ENCODE measurements around the gene MARK2. TPM values are rescaled to one million over a fixed set of nuclear protein-coding genes. Genes with fewer than 3 reads are reported as not detected.
A peak's percentile ranks its signal among the peaks of the same experiment; 100 is the strongest.

MARK2 gene
- total RNA-seq, 1 experiment from 2014 or later = 39.8 TPM

GRCh38 chr11:63945477-63946163, 106.7 kb downstream of the MARK2 start:
- Histone ChIP-seq H3K9ac (ENCODE audit: low read length) (0 out of 2 replicates have a peak overlapping the region, but pooled peaks have one; percentile 19), H3K4me2 (ENCODE audit: low read length) (no peak overlapping the region), H3K4me3 (replicated peaks in 1 of 2; ENCODE audit: low read depth in 1 of 2, low read length in 2 of 2) (no peak overlapping the region), H3K27me3 (ENCODE audit: insufficient read depth, low read length) (no peaks in the 10 kb centered on the region), H3K9me2 (ENCODE audit: insufficient read depth) (no peaks in the 10 kb centered on the region), H3K36me3 (ENCODE audit: control insufficient read depth in 1 of 2, insufficient read depth in 2 of 2, low read length in 2 of 2) (peaks cover 11 to 15% of the 10 kb centered on the region in 2 experiments; a peak in 3 of 4 replicates), H2AFZ (ENCODE audit: low read depth, low read length, poor library complexity, severe bottlenecking) (no peak overlapping the region), H3K4me1 (ENCODE audit: control insufficient read depth in 1 of 2, insufficient read depth in 2 of 2, low read length in 2 of 2) (peaks cover 0 to 12% of the 10 kb centered on the region in 2 experiments; a peak in 2 of 4 replicates), H4K20me1 (ENCODE audit: insufficient read depth) (no peaks in the 10 kb centered on the region; the same call in 1 of the 2 replicates), H3K27ac (ENCODE audit: low read depth, low read length) (peak overlapping the region; percentile 3), H3K79me2 (ENCODE audit: insufficient read depth, low read length) (peaks cover 48% of the 10 kb centered on the region), H3K9me3 (ENCODE audit: control insufficient read depth in 1 of 2, insufficient read depth in 1 of 2, low read depth in 1 of 2, low read length in 2 of 2) (no peaks in the 10 kb centered on the region)
- BruUV-seq (replicated peaks) = no TSS peak
- ChIA-PET POLR2A (interaction anchor here (1.1 to 1.2 kb wide), 2 partner anchors 28 to 109 kb away, joined by 5 read pairs; partner anchors contain the start of gene RCOR2), RAD21 (ENCODE audit: low non-redundant PET in 1 of 2, low total read pairs in 2 of 2, uncharacterized antibody in 2 of 2, unreplicated experiment in 2 of 2) (interaction anchor here (0.5 to 1.5 kb wide), 9 partner anchors 11 to 110 kb away, joined by 3 to 10 read pairs (median 4); partner anchors contain the start of gene MARK2 (in 1 of the 2)), CTCF (interaction anchor here (0.6 to 4.1 kb wide), 22 partner anchors 10 to 467 kb away, joined by 3 to 66 read pairs (median 4); partner anchors contain the start of genes COX8A, MARK2, RCOR2 and ZFTA)
- intact Hi-C loops (cut with micrococcal nuclease) = loop anchor here (1.0 to 2.0 kb wide), 3 partner anchors 108 to 203 kb away; no protein-coding TSS in a partner anchor
- DNase-seq (ENCODE audit: low read depth, low spot score) = peak; percentile 36
- TF ChIP-seq SP1 (IDR thresholded peaks at IDR 0.05; ENCODE audit: low read depth) = no peak
- TF ChIP-seq YY1 (IDR thresholded peaks at IDR 0.05; ENCODE audit: extremely low read depth, insufficient replicate concordance, low read depth, low read length) = no peak
- TF ChIP-seq ELF1 (IDR thresholded peaks at IDR 0.05; ENCODE audit: borderline replicate concordance, low read depth) = no peak
- TF ChIP-seq SRF (IDR thresholded peaks at IDR 0.05; ENCODE audit: low read depth) = no peak
- TF ChIP-seq CBX3 (IDR thresholded peaks at IDR 0.05; ENCODE audit: low read depth) = no peak
- TF ChIP-seq POLR2AphosphoS5 (IDR thresholded peaks at IDR 0.05; ENCODE audit: low read depth, low read length) = no peak
- no peak for TF ChIP-seq TCF7L2 (IDR thresholded peaks at IDR 0.05; ENCODE audit: borderline replicate concordance, extremely low read depth, insufficient read depth, insufficient read length)
- TF ChIP-seq SIN3A (IDR thresholded peaks at IDR 0.05; ENCODE audit: low read depth) = no peak
- TF ChIP-seq, protein P1, sequence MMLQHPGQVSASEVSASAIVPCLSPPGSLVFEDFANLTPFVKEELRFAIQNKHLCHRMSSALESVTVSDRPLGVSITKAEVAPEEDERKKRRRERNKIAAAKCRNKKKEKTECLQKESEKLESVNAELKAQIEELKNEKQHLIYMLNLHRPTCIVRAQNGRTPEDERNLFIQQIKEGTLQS (IDR thresholded peaks at IDR 0.05) = no peak
- TF ChIP-seq CTCF (IDR thresholded peaks at IDR 0.05 in 2 of 3, conservative IDR thresholded peaks at IDR 0.05 in 1 of 3; ENCODE audit: borderline replicate concordance in 1 of 3, insufficient read depth in 1 of 3, low read depth in 2 of 3, low read length in 2 of 3) = peak; percentile 65 to 87 (median 75)
- TF ChIP-seq ZNF274 (IDR thresholded peaks at IDR 0.05; ENCODE audit: low read depth, low read length) = no peak
- TF ChIP-seq EZH2 (IDR thresholded peaks at IDR 0.05) = no peak
- peak; percentile 93 for TF ChIP-seq RAD21 (IDR thresholded peaks at IDR 0.05; ENCODE audit: low read depth)
- ATAC-seq = peak; percentile 97
